CD14-positive monocyte (primary cell): Measurements from ENCODE around the gene TDRD1. TPM values are rescaled to one million over a fixed set of nuclear protein-coding genes. Genes with fewer than 3 reads are reported as not detected.

Experiments used
- DNase-seq, 3 donors: peaks; one replicate each; pipeline ENCODE4 v3.0.0-alpha.2; 2011 to 2022
- H2AFZ ChIP-seq: 2 replicates; pipeline ENCODE4 v1.6.0; 2012; ENCODE audit warnings: mild to moderate bottlenecking, low read depth, low read length, inconsistent platforms; ENCODE audit not compliant: insufficient read depth, poor library complexity, severe bottlenecking
- H3K27ac ChIP-seq, 2 donors: 1 replicate in 1 of 2; 2 replicates in 1 of 2; pipeline ENCODE4 v1.5.1; 2012 to 2013; ENCODE audit warnings: low read length in 2 of 2, control low read depth in 1 of 2, inconsistent platforms in 1 of 2, low read depth in 1 of 2, mild to moderate bottlenecking in 1 of 2
- H3K27me3 ChIP-seq, 2 donors: one replicate each; pipeline versions ENCODE4 v1.6.0 to v1.6.1; 2011 to 2013; ENCODE audit warnings: low read length in 2 of 2; ENCODE audit not compliant: control insufficient read depth in 2 of 2, insufficient read depth in 2 of 2
- H3K36me3 ChIP-seq, 2 donors: replicated peaks in 1 of 2; 1 replicate in 1 of 2; 2 replicates in 1 of 2; pipeline versions ENCODE4 v1.5.1 to v1.6.1; 2012 to 2013; ENCODE audit warnings: low read length in 2 of 2, control low read depth in 1 of 2, inconsistent platforms in 1 of 2, mild to moderate bottlenecking in 1 of 2; ENCODE audit not compliant: insufficient read depth in 2 of 2, control insufficient read depth in 1 of 2
- H3K4me1 ChIP-seq, 2 donors: 1 replicate in 1 of 2; 2 replicates in 1 of 2; pipeline versions ENCODE4 v1.5.1 to v1.6.1; 2012 to 2013; ENCODE audit warnings: low read length in 2 of 2, control low read depth in 1 of 2, inconsistent platforms in 1 of 2, mild to moderate bottlenecking in 1 of 2, moderate library complexity in 1 of 2; ENCODE audit not compliant: insufficient read depth in 2 of 2, control insufficient read depth in 1 of 2
- H3K4me2 ChIP-seq: replicated peaks from 2 replicates; pipeline ENCODE3; 2012; ENCODE audit warnings: low read length, moderate library complexity, mild to moderate bottlenecking; ENCODE audit not compliant: poor library complexity, severe bottlenecking; ENCODE audit errors: extremely low read depth
- H3K4me3 ChIP-seq, 3 experiments: fragments of 200-600 bp in 1 of 3; sonication (generic) in 1 of 3; replicated peaks in 1 of 3; 1 replicate in 2 of 3; 2 replicates in 1 of 3; pipeline ENCODE4 v1.5.1; 2011 to 2013; ENCODE audit warnings: low read length in 3 of 3, mild to moderate bottlenecking in 3 of 3, control low read depth in 2 of 3, low read depth in 2 of 3, inconsistent platforms in 1 of 3, moderate library complexity in 1 of 3
- H3K79me2 ChIP-seq: 2 replicates; pipeline ENCODE4 v1.6.0; 2012; ENCODE audit warnings: mild to moderate bottlenecking, control low read depth, inconsistent platforms, low read length, moderate library complexity; ENCODE audit not compliant: insufficient read depth
- H3K9ac ChIP-seq: 2 replicates; pipeline ENCODE4 v1.6.0; 2017; ENCODE audit warnings: low read length, mild to moderate bottlenecking; ENCODE audit not compliant: insufficient read depth, poor library complexity, severe bottlenecking
- H3K9me3 ChIP-seq, 2 donors: replicated peaks in 1 of 2; 1 replicate in 1 of 2; 2 replicates in 1 of 2; pipeline versions ENCODE4 v1.5.1 to v1.6.1; 2012 to 2013; ENCODE audit warnings: low read length in 2 of 2, control low read depth in 1 of 2; ENCODE audit not compliant: control insufficient read depth in 1 of 2, insufficient read depth in 1 of 2
- H4K20me1 ChIP-seq: 2 replicates; pipeline ENCODE4 v1.6.0; 2012; ENCODE audit warnings: mild to moderate bottlenecking, low read length, control low read depth, moderate library complexity; ENCODE audit not compliant: insufficient read depth
- H3K27ac Mint-ChIP-seq, 7 donors: one replicate each; pipeline ENCODE4 v1.8.0; 2020; ENCODE audit warnings: mild to moderate bottlenecking in 7 of 7, mixed read lengths in 7 of 7, moderate library complexity in 6 of 7, inconsistent platforms in 2 of 7
- H3K27me3 Mint-ChIP-seq, 3 donors: one replicate each; pipeline ENCODE4 v1.8.0; 2021 to 2022; ENCODE audit warnings: low read depth in 3 of 3, mild to moderate bottlenecking in 3 of 3, mixed read lengths in 3 of 3, moderate library complexity in 3 of 3, inconsistent platforms in 1 of 3
- H3K36me3 Mint-ChIP-seq, 2 donors: one replicate each; pipeline ENCODE4 v1.8.0; 2020; ENCODE audit warnings: mixed read lengths in 2 of 2, inconsistent platforms in 1 of 2, mild to moderate bottlenecking in 1 of 2
- H3K4me1 Mint-ChIP-seq: one replicate; pipeline ENCODE4 v1.8.0; 2020; ENCODE audit warnings: mild to moderate bottlenecking, mixed read lengths
- H3K4me3 Mint-ChIP-seq, 2 donors: one replicate each; pipeline ENCODE4 v1.8.0; 2020; ENCODE audit warnings: mild to moderate bottlenecking in 2 of 2, mixed read lengths in 2 of 2, moderate library complexity in 1 of 2
- H3K9me3 Mint-ChIP-seq, 7 donors: one replicate each; pipeline ENCODE4 v1.8.0; 2020 to 2022; ENCODE audit warnings: mixed read lengths in 7 of 7, mild to moderate bottlenecking in 6 of 7, moderate library complexity in 6 of 7, inconsistent platforms in 2 of 7
- WGBS: methylation state at CpG from one replicate; pipeline ENCODE4 v1.1.5; 2013; ENCODE audit warnings: missing lambda C conversion rate; ENCODE audit not compliant: insufficient coverage; 5-methylcytosine and 5-hydroxymethylcytosine counted together
- intact Hi-C, 2 donors: fragments of 100-400 bp; cut with micrococcal nuclease; formaldehyde crosslinking; loops; one replicate each; pipeline versions ENCODE4 v1.15.0 to v1.15.1; 2023
- polyA plus RNA-seq, 3 donors: library from polyadenylated mRNA; depleted of rRNA in 1 of 3; unstranded in 2 of 3; stranded (reverse) in 1 of 3; fragments of 300-500 nt in 2 of 3; fragments of >200 nt in 1 of 3; fragmentation: Illumina TruSeq in 2 of 3; gene quantifications; 1 replicate in 2 of 3; 2 replicates in 1 of 3; pipeline ENCODE4 v1.2.3, GENCODE V29; 2012 to 2021
- TF ChIP-seq, protein P1 (sequence below): fragments of 200-600 bp; IDR thresholded peaks from one replicate; pipeline ENCODE4 v1.8.0; 2022; ENCODE audit warnings: antibody characterized with exemption, mild to moderate bottlenecking

Gene TDRD1
- polyA plus RNA-seq, 3 donors, result not detected

DNA sequence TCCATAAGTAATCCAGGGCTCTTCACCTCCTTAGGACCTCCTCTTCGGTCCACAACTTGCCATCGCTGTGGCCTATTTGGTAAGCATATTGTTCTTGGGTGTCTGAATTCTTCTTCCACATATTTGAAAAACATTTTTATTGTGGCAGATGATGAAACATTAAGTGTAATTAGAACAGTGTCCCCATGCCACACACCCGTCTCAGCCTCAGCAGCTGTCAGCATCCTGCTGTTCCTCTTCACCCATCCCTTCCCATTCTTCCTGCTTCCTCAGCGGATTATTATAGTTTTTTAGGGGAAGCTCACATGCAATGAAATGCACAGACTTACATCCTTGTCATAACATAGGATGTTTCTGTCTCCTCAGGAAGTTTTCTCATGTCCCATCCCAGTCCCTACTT is 20.1 kb downstream of the TDRD1 start:
- Histone ChIP-seq H3K4me3 (no peak overlapping the region), H3K9ac (no peak overlapping the region), H4K20me1 (no peaks in the 10 kb centered on the region), H2AFZ (no peak overlapping the region), H3K4me2 (no peak overlapping the region), H3K9me3 (no peaks in the 10 kb centered on the region), H3K36me3 (no peaks in the 10 kb centered on the region), H3K79me2 (no peaks in the 10 kb centered on the region), H3K27me3 (no peaks in the 10 kb centered on the region), H3K4me1 (no peaks in the 10 kb centered on the region), H3K27ac (no peak overlapping the region)
- no peak overlapping the region for H3K27ac Mint-ChIP-seq
- H3K4me1 Mint-ChIP-seq, result no peaks in the 10 kb centered on the region
- intact Hi-C loops, result no loop called here
- no peaks in the 10 kb centered on the region for H3K36me3 Mint-ChIP-seq
- H3K27me3 Mint-ChIP-seq, result peaks cover 0 to 10% (median 4%) of the 10 kb centered on the region in 3 donors
- H3K4me3 Mint-ChIP-seq, result no peak overlapping the region
- no peak for DNase-seq
- H3K9me3 Mint-ChIP-seq, result peaks cover 0 to 7% (median 0%) of the 10 kb centered on the region in 7 donors
- TF ChIP-seq, protein P1, sequence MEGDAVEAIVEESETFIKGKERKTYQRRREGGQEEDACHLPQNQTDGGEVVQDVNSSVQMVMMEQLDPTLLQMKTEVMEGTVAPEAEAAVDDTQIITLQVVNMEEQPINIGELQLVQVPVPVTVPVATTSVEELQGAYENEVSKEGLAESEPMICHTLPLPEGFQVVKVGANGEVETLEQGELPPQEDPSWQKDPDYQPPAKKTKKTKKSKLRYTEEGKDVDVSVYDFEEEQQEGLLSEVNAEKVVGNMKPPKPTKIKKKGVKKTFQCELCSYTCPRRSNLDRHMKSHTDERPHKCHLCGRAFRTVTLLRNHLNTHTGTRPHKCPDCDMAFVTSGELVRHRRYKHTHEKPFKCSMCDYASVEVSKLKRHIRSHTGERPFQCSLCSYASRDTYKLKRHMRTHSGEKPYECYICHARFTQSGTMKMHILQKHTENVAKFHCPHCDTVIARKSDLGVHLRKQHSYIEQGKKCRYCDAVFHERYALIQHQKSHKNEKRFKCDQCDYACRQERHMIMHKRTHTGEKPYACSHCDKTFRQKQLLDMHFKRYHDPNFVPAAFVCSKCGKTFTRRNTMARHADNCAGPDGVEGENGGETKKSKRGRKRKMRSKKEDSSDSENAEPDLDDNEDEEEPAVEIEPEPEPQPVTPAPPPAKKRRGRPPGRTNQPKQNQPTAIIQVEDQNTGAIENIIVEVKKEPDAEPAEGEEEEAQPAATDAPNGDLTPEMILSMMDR, result no peak
- no CpG with 5 or more reads among the region's 4 CpGs for WGBS

- Mint-ChIP-seq H3K27me3 (peaks cover 1 to 9% (median 5%) of the 10 kb centered on the region in 3 donors), H3K27ac (no peak overlapping the region), H3K4me3 (no peak overlapping the region), H3K36me3 (no peaks in the 10 kb centered on the region), H3K4me1 (no peaks in the 10 kb centered on the region), H3K9me3 (peaks cover 0 to 2% (median 0%) of the 10 kb centered on the region in 7 donors)
- no peak overlapping the region for H3K4me2 ChIP-seq
- H3K27ac ChIP-seq, result no peak overlapping the region
- no peak overlapping the region for H3K4me3 ChIP-seq
- intact Hi-C loops, result no loop called here
- H3K9me3 ChIP-seq, result no peaks in the 10 kb centered on the region
- no peak for DNase-seq
- no peaks in the 10 kb centered on the region for H4K20me1 ChIP-seq
- no peak overlapping the region for H3K9ac ChIP-seq
- H3K79me2 ChIP-seq, result no peaks in the 10 kb centered on the region
- H3K36me3 ChIP-seq, result no peaks in the 10 kb centered on the region
- TF ChIP-seq, protein P1, result no peak
- WGBS, result 100% methylated on average over 2 of the region's 3 CpGs
- no peaks in the 10 kb centered on the region for H3K27me3 ChIP-seq
- H3K4me1 ChIP-seq, result no peaks in the 10 kb centered on the region
- no peak overlapping the region for H2AFZ ChIP-seq
Measured at GRCh38 chr10:114202812-114203211, 23.7 kb downstream of the TDRD1 start.
